Endothelial cell of umbilical vein (primary cell): Measurements from ENCODE around the gene DNAJC11.

Experiments
- EZH2 ChIP-seq: IDR thresholded peaks from 2 replicates; pipeline ENCODE4 v1.6.1; 2012; ENCODE audit warnings: borderline replicate concordance, low read depth, mild to moderate bottlenecking, moderate library complexity, low read length, inconsistent platforms; ENCODE audit not compliant: severe bottlenecking
- JUN ChIP-seq: IDR thresholded peaks from 2 replicates; pipeline ENCODE4 v1.6.1; 2011; ENCODE audit warnings: borderline replicate concordance, low read depth; ENCODE audit not compliant: insufficient read length, insufficient read depth
- POLR2A ChIP-seq: IDR thresholded peaks from 2 replicates; pipeline ENCODE4 v1.6.1; 2012; ENCODE audit warnings: low read depth, mild to moderate bottlenecking, control low read depth, low read length
- TF ChIP-seq, protein P1 (sequence below), 2 donors: IDR thresholded peaks; 1 replicate in 1 of 2; 2 replicates in 1 of 2; pipeline ENCODE4 v1.5.1; 2011; ENCODE audit warnings: low read length in 2 of 2, mild to moderate bottlenecking in 2 of 2, moderate library complexity in 2 of 2, control low read depth in 1 of 2, inconsistent platforms in 1 of 2, low read depth in 1 of 2; ENCODE audit not compliant: insufficient read depth in 1 of 2; ENCODE audit errors: extremely low read depth in 1 of 2

DNA sequence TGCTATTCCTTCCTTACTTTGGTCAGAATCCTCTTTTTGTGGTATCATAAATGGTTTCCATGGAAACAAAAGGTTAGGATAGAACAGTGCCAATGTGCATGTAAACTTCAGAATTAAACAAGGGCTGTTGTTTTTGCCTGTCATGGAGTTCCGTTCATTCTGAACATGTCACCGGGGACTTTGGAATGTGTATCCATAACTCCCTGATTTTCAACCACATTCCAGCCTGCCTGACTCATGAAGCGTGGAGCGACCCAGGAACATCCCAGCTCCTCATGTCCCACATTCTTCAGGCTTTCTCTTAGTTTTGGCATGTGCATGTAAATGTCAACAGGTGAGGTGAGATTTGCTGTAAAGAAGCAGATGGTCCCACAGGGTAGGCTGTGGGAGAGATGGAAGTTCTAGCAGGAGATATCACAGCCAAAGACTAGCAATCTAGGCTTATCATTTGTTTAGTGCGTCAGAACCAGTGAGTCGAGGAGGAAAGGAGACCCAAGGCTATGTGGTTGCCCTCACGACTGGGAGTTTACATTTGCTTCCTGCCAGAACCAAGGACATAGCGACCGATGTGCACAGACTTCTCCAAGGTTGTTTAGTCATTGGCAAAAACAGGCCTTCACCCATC is 23.0 kb upstream of the DNAJC11 start:
- TF ChIP-seq, protein P1, sequence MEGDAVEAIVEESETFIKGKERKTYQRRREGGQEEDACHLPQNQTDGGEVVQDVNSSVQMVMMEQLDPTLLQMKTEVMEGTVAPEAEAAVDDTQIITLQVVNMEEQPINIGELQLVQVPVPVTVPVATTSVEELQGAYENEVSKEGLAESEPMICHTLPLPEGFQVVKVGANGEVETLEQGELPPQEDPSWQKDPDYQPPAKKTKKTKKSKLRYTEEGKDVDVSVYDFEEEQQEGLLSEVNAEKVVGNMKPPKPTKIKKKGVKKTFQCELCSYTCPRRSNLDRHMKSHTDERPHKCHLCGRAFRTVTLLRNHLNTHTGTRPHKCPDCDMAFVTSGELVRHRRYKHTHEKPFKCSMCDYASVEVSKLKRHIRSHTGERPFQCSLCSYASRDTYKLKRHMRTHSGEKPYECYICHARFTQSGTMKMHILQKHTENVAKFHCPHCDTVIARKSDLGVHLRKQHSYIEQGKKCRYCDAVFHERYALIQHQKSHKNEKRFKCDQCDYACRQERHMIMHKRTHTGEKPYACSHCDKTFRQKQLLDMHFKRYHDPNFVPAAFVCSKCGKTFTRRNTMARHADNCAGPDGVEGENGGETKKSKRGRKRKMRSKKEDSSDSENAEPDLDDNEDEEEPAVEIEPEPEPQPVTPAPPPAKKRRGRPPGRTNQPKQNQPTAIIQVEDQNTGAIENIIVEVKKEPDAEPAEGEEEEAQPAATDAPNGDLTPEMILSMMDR (IDR thresholded peaks at IDR 0.05; ENCODE audit: extremely low read depth in 1 of 2, insufficient read depth in 1 of 2, low read depth in 1 of 2, low read length in 2 of 2), result no peak
- TF ChIP-seq EZH2 (no peak), POLR2A (no peak), JUN (peak; percentile 15)
